Esophagus muscularis mucosa (tissue), 4 donors: Measurements from ENCODE around the gene RHBDD1. TPM values are rescaled to one million over a fixed set of nuclear protein-coding genes. Genes with fewer than 3 reads are reported as not detected.

ENCODE experiments used
- DNase-seq: peaks from one replicate; pipeline ENCODE4 v3.0.0-alpha.2; 2017; ENCODE audit errors: extremely low spot score
- H3K27ac ChIP-seq, 4 donors: fragments of 200-600 bp; sonication (generic); replicated peaks in 1 of 4; 1 replicate in 3 of 4; 2 replicates in 1 of 4; pipeline ENCODE4 v1.5.1; 2016 to 2019; ENCODE audit warnings: mild to moderate bottlenecking in 1 of 4
- H3K27me3 ChIP-seq, 4 donors: fragments of 200-600 bp; sonication (generic); one replicate each; pipeline versions ENCODE4 v1.5.1 to v1.6.0; 2016 to 2019
- H3K36me3 ChIP-seq, 4 donors: fragments of 200-600 bp; sonication (generic); one replicate each; pipeline ENCODE4 v1.5.1; 2016 to 2019
- H3K4me1 ChIP-seq, 4 donors: fragments of 200-600 bp; sonication (generic); one replicate each; pipeline ENCODE4 v1.5.1; 2016 to 2019
- H3K4me3 ChIP-seq, 4 donors: fragments of 200-600 bp; sonication (generic); 1 replicate in 2 of 4; 2 replicates in 2 of 4; pipeline ENCODE4 v1.5.1; 2016 to 2019; ENCODE audit warnings: mild to moderate bottlenecking in 4 of 4, moderate library complexity in 1 of 4
- H3K9me3 ChIP-seq, 4 donors: fragments of 200-600 bp; sonication (generic); 1 replicate in 3 of 4; 2 replicates in 1 of 4; pipeline ENCODE4 v1.5.1; 2016 to 2019
- CTCF ChIP-seq, 3 experiments: fragments of 200-600 bp in 2 of 3; fragments of 450-650 bp in 1 of 3; sonication (generic) in 2 of 3; IDR thresholded peaks; one replicate each; pipeline ENCODE4 v1.5.1; 2017 to 2019; ENCODE audit warnings: antibody characterized with exemption in 3 of 3, mild to moderate bottlenecking in 2 of 3, moderate library complexity in 1 of 3
- EP300 ChIP-seq: sonication (generic); formaldehyde crosslinking; IDR thresholded peaks from one replicate; pipeline ENCODE4 v1.6.1; 2017; ENCODE audit warnings: antibody characterized with exemption
- POLR2A ChIP-seq: fragments of 450-650 bp; IDR thresholded peaks from one replicate; pipeline ENCODE4 v1.6.1; 2017; ENCODE audit warnings: antibody characterized with exemption, moderate library complexity, mild to moderate bottlenecking, low read depth
- POLR2AphosphoS5 ChIP-seq, 2 donors: sonication (generic); formaldehyde crosslinking; IDR thresholded peaks; one replicate each; pipeline ENCODE4 v1.6.1; 2017; ENCODE audit warnings: antibody characterized with exemption in 2 of 2
- WGBS: methylation state at CpG from one replicate; pipeline ENCODE4 v1.1.5; 2018; 5-methylcytosine and 5-hydroxymethylcytosine counted together
- intact Hi-C: fragments of 100-400 bp; cut with DNase I; formaldehyde crosslinking; loops from one replicate; pipeline ENCODE4 v1.15.1; 2023
- total RNA-seq, 4 donors: library from RNA; depleted of rRNA; stranded (reverse); fragments of >200 nt; gene quantifications; one replicate each; pipeline versions ENCODE4 v1.1.0 to v1.2.1, GENCODE V29; 2016

RHBDD1 gene
- total RNA-seq, 4 donors from 2014 or later: 18.3 to 24.9 (median 22.2) TPM

- Histone ChIP-seq H3K9me3 (no peaks in the 10 kb centered on the region), H3K27ac (no peak overlapping the region), H3K4me3 (no peak overlapping the region), H3K36me3 (peaks cover 0 to 4% (median 1%) of the 10 kb centered on the region in 4 donors), H3K4me1 (no peaks in the 10 kb centered on the region), H3K27me3 (no peaks in the 10 kb centered on the region)
- TF ChIP-seq CTCF (IDR thresholded peaks at IDR 0.05): no peak
- WGBS: 58% methylated on average over 2 of the region's 2 CpGs
- DNase-seq: no peak
- intact Hi-C loops: no loop called here
Measured at GRCh38 chr2:226977775-226978190, 141.9 kb downstream of the RHBDD1 start.

GRCh38 chr2:226978300-226978699 lies 142.4 kb downstream of the RHBDD1 start:
- WGBS: 96% methylated on average over 7 of the region's 7 CpGs
- no peak for TF ChIP-seq POLR2A
- no peak for TF ChIP-seq EP300
- no peak for TF ChIP-seq POLR2AphosphoS5 (IDR thresholded peaks at IDR 0.05)
- TF ChIP-seq CTCF (IDR thresholded peaks at IDR 0.05): no peak
- no peak overlapping the region for H3K4me3 ChIP-seq
- H3K36me3 ChIP-seq: peaks cover 0 to 4% (median 1%) of the 10 kb centered on the region in 4 donors
- H3K27ac ChIP-seq: no peak overlapping the region
- intact Hi-C loops: no loop called here
- no peaks in the 10 kb centered on the region for H3K27me3 ChIP-seq
- no peak for DNase-seq
- no peaks in the 10 kb centered on the region for H3K9me3 ChIP-seq
- H3K4me1 ChIP-seq: no peaks in the 10 kb centered on the region

- WGBS: 88% methylated on average over 4 of the region's 4 CpGs
- intact Hi-C loops: no loop called here
- TF ChIP-seq POLR2A (no peak), POLR2AphosphoS5 (IDR thresholded peaks at IDR 0.05) (no peak), EP300 (no peak), CTCF (IDR thresholded peaks at IDR 0.05) (no peak)
- DNase-seq: no peak
- H3K36me3 ChIP-seq: peaks cover 0 to 3% (median 0%) of the 10 kb centered on the region in 4 donors
- H3K9me3 ChIP-seq: no peaks in the 10 kb centered on the region
- H3K4me3 ChIP-seq: no peak overlapping the region
- H3K27me3 ChIP-seq: no peaks in the 10 kb centered on the region
- no peaks in the 10 kb centered on the region for H3K4me1 ChIP-seq
- no peak overlapping the region for H3K27ac ChIP-seq
Measured at GRCh38 chr2:226979004-226979403, 143.2 kb downstream of the RHBDD1 start.

DNA sequence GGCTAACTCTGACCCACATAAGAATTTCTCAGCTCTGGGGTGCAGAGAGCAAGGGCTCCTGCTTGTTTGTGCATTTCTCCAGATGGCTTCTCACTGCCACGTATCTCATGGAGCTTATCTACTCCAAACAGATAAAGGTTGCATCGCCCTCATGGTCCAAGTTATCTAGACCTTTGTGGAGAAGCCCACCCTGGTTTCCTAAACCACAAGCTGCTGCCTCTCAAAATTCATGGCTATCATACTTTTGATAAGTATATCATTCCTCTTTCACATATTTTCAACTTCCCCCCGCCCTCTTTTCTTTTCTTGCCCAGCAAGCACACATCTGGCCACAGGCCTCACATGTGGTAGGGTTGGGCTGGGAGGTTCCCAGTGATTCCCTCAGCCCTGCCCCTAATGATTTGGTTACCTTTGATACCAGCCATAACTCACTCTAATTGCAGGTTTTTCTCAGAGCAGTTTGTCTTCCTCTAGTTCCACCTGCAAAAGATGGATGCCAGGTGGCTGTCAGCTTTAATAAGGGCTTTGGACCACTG lies 146.0 kb downstream of the RHBDD1 start:
- DNase-seq: no peak
- H3K4me3 ChIP-seq: no peak overlapping the region
- intact Hi-C loops: loop anchor here (5.0 to 10.0 kb wide), 3 partner anchors 147 to 1315 kb away; partner anchors contain the start of gene RHBDD1
- no peak overlapping the region for H3K27ac ChIP-seq
- H3K9me3 ChIP-seq: no peaks in the 10 kb centered on the region
- H3K4me1 ChIP-seq: peaks cover 6 to 15% (median 13%) of the 10 kb centered on the region in 4 donors
- WGBS: 86% methylated on average over 3 of the region's 3 CpGs
- no peaks in the 10 kb centered on the region for H3K36me3 ChIP-seq
- no peaks in the 10 kb centered on the region for H3K27me3 ChIP-seq
- TF ChIP-seq POLR2A (no peak), CTCF (IDR thresholded peaks at IDR 0.05) (no peak), POLR2AphosphoS5 (IDR thresholded peaks at IDR 0.05) (no peak), EP300 (no peak)
